GM19025 (cell line): Measurements from ENCODE around the gene AOAH.
"Not testable (repeated sequence)": the region's sequence is repeated elsewhere in the genome, so short reads cannot be mapped to it uniquely, and the experiment has no call there.

ENCODE experiments used
- ATAC-seq: cut with Tn5 transposase; IDR thresholded peaks from one replicate; pipeline ENCODE4 v1.9.1; 2021; ENCODE audit warnings: mild to moderate bottlenecking, low read depth, moderate library complexity; ENCODE audit not compliant: unreplicated experiment

AOAH gene

GRCh38 chr7:36659638-36660341, 64.5 kb downstream of the AOAH start:
- ATAC-seq, result no peak

GRCh38 chr7:36659172-36659516, 65.2 kb downstream of the AOAH start:
- no peak for ATAC-seq

- ATAC-seq, result no peak
These were observed 65.7 kb downstream of the AOAH start for GRCh38 chr7:36658335-36659171.

- ATAC-seq, result no peak
These were observed 67.1 kb downstream of the AOAH start for GRCh38 chr7:36657036-36657660.

GRCh38 chr7:36654436-36654835, 69.9 kb downstream of the AOAH start:
- ATAC-seq, result no peak

GRCh38 chr7:36653663-36654355, 70.5 kb downstream of the AOAH start:
- no peak for ATAC-seq

GRCh38 chr7:36653008-36653662, 71.2 kb downstream of the AOAH start:
- ATAC-seq, result no peak

- ATAC-seq, result no peak
These were observed 71.9 kb downstream of the AOAH start for GRCh38 chr7:36652431-36652830.

- ATAC-seq, result no peak
These were observed 72.9 kb downstream of the AOAH start for GRCh38 chr7:36651404-36651803.

- ATAC-seq, result no peak
These were observed 73.5 kb downstream of the AOAH start for GRCh38 chr7:36650766-36651312.

GRCh38 chr7:36650320-36650719, 74.0 kb downstream of the AOAH start:
- ATAC-seq, result no peak

GRCh38 chr7:36649319-36649718, 75.0 kb downstream of the AOAH start:
- ATAC-seq, result not testable (repeated sequence)

GRCh38 chr7:36648441-36648840, 75.9 kb downstream of the AOAH start:
- no peak for ATAC-seq

GRCh38 chr7:36644625-36645422, 79.5 kb downstream of the AOAH start:
- ATAC-seq, result no peak

- no peak for ATAC-seq
These were observed 81.9 kb downstream of the AOAH start for GRCh38 chr7:36642414-36642813.

- ATAC-seq, result no peak
These were observed 82.3 kb downstream of the AOAH start for GRCh38 chr7:36642010-36642409.

GRCh38 chr7:36640682-36641081, 83.6 kb downstream of the AOAH start:
- ATAC-seq, result no peak

- no peak for ATAC-seq
These were observed 84.5 kb downstream of the AOAH start for GRCh38 chr7:36639826-36640225.

- ATAC-seq, result no peak
These were observed 85.6 kb downstream of the AOAH start for GRCh38 chr7:36638586-36639263.
